Stimulated activated naive B cell treated with anti-CD40 and anti-IgM and Interleukin-4, amounts not matched to agents 10 μg/mL and 1 μg/mL and 100 μg/mL, for 72 hours (primary cell): ENCODE data around the gene CNBP.
"Not testable (repeated sequence)": the region's sequence is repeated elsewhere in the genome, so short reads cannot be mapped to it uniquely, and the experiment has no call there.

Experiments used
- ATAC-seq, 2 donors: fragments of 150-1000 bp; cut with Tn5 transposase; replicated peaks; 2 replicates each; pipeline ENCODE4 v1.10.0; 2021; ENCODE audit warnings: moderate library complexity in 1 of 2
- DNase-seq: peaks from one replicate; pipeline ENCODE4 v3.0.0; 2021
- H3K27ac Mint-ChIP-seq: one replicate; pipeline ENCODE4 v1.8.0; 2022; ENCODE audit warnings: mild to moderate bottlenecking, mixed read lengths
- H3K27me3 Mint-ChIP-seq, 2 donors: one replicate each; pipeline ENCODE4 v1.8.0; 2022; ENCODE audit warnings: mixed read lengths in 2 of 2
- H3K36me3 Mint-ChIP-seq, 2 donors: one replicate each; pipeline ENCODE4 v1.8.0; 2022; ENCODE audit warnings: mixed read lengths in 2 of 2, mild to moderate bottlenecking in 1 of 2
- H3K4me1 Mint-ChIP-seq, 2 donors: one replicate each; pipeline ENCODE4 v1.8.0; 2022; ENCODE audit warnings: mixed read lengths in 2 of 2, mild to moderate bottlenecking in 1 of 2
- H3K4me3 Mint-ChIP-seq, 2 donors: one replicate each; pipeline ENCODE4 v1.8.0; 2022; ENCODE audit warnings: mild to moderate bottlenecking in 2 of 2, mixed read lengths in 2 of 2, moderate library complexity in 1 of 2
- H3K9me3 Mint-ChIP-seq, 2 donors: one replicate each; pipeline ENCODE4 v1.8.0; 2022; ENCODE audit warnings: mixed read lengths in 2 of 2, mild to moderate bottlenecking in 1 of 2

CNBP gene

GRCh38 chr3:129183569-129184395 lies at the start of gene CNBP:
TSS of gene CNBP (minus strand) at chr3:129183896. CDS start at chr3:129171757, 12,139 bp downstream.
- peaks cover 10 to 41% of the 10 kb centered on the region in 2 donors for H3K4me1 Mint-ChIP-seq
- peak within 1 kb of the TSS; percentile 100 for H3K27ac Mint-ChIP-seq
- peak within 1 kb of the TSS; percentile 98 to 99 for H3K4me3 Mint-ChIP-seq
- DNase-seq (peak; percentile 91), ATAC-seq (peak; percentile 96 to 99)
- peaks cover 16 to 39% of the 10 kb centered on the region in 2 donors for H3K36me3 Mint-ChIP-seq
- no peaks in the 10 kb centered on the region for H3K9me3 Mint-ChIP-seq
- H3K27me3 Mint-ChIP-seq: no peaks in the 10 kb centered on the region

GRCh38 chr3:129231331-129232119 lies 47.8 kb upstream of the CNBP start:
- Mint-ChIP-seq H3K27ac (peak overlapping the region; percentile 16), H3K4me3 (no peak overlapping the region)
- no peak for ATAC-seq

GRCh38 chr3:129230311-129231019 lies 46.8 kb upstream of the CNBP start:
- DNase-seq (peak; percentile 21), ATAC-seq (peak; percentile 67 to 73)
- peak overlapping the region; percentile 89 for H3K27ac Mint-ChIP-seq
- H3K27me3 Mint-ChIP-seq: no peaks in the 10 kb centered on the region
- H3K9me3 Mint-ChIP-seq: no peaks in the 10 kb centered on the region
- H3K36me3 Mint-ChIP-seq: no peaks in the 10 kb centered on the region
- peaks cover 35 to 62% of the 10 kb centered on the region in 2 donors for H3K4me1 Mint-ChIP-seq
- no peak overlapping the region for H3K4me3 Mint-ChIP-seq

More at GRCh38 chr3:129231331-129232119, 47.8 kb upstream of the CNBP start:
- no peaks in the 10 kb centered on the region for H3K27me3 Mint-ChIP-seq
- H3K9me3 Mint-ChIP-seq: no peaks in the 10 kb centered on the region
- DNase-seq: no peak
- H3K4me1 Mint-ChIP-seq: peaks cover 38 to 66% of the 10 kb centered on the region in 2 donors
- no peaks in the 10 kb centered on the region for H3K36me3 Mint-ChIP-seq

GRCh38 chr3:129228891-129229585 lies 45.3 kb upstream of the CNBP start:
- Mint-ChIP-seq H3K9me3 (no peaks in the 10 kb centered on the region), H3K4me3 (no peak overlapping the region), H3K4me1 (peaks cover 33 to 53% of the 10 kb centered on the region in 2 donors), H3K36me3 (no peaks in the 10 kb centered on the region), H3K27ac (no peak overlapping the region), H3K27me3 (no peaks in the 10 kb centered on the region)
- DNase-seq: no peak
- no peak for ATAC-seq

- Mint-ChIP-seq H3K36me3 (no peaks in the 10 kb centered on the region), H3K4me1 (peaks cover 21 to 33% of the 10 kb centered on the region in 2 donors), H3K27me3 (no peaks in the 10 kb centered on the region), H3K27ac (no peak overlapping the region), H3K4me3 (no peak overlapping the region), H3K9me3 (no peaks in the 10 kb centered on the region)
- ATAC-seq (no peak), DNase-seq (no peak)
These were observed 42.7 kb upstream of the CNBP start for GRCh38 chr3:129226374-129226773.

GRCh38 chr3:129224984-129225393 lies 41.3 kb upstream of the CNBP start:
- Mint-ChIP-seq H3K36me3 (no peaks in the 10 kb centered on the region), H3K27me3 (no peaks in the 10 kb centered on the region), H3K27ac (peak overlapping the region; percentile 51), H3K4me3 (peak overlapping the region in 1 of 2 donors; percentile 48), H3K9me3 (no peaks in the 10 kb centered on the region), H3K4me1 (peaks cover 18 to 23% of the 10 kb centered on the region in 2 donors)
- DNase-seq (no peak), ATAC-seq (peak; percentile 52 to 60)

- not testable (repeated sequence) for H3K9me3 Mint-ChIP-seq, H3K27ac Mint-ChIP-seq, H3K36me3 Mint-ChIP-seq, H3K4me3 Mint-ChIP-seq, ATAC-seq, H3K27me3 Mint-ChIP-seq, DNase-seq
- peaks cover 13 to 19% of the 10 kb centered on the region in 2 donors for H3K4me1 Mint-ChIP-seq
These were observed 40.7 kb upstream of the CNBP start for GRCh38 chr3:129224387-129224786.

- H3K27ac Mint-ChIP-seq: no peak overlapping the region
- DNase-seq: no peak
- no peaks in the 10 kb centered on the region for H3K4me1 Mint-ChIP-seq
- no peak for ATAC-seq
- no peaks in the 10 kb centered on the region for H3K9me3 Mint-ChIP-seq
- peaks cover 4 to 6% of the 10 kb centered on the region in 2 donors for H3K27me3 Mint-ChIP-seq
- H3K36me3 Mint-ChIP-seq: no peaks in the 10 kb centered on the region
- H3K4me3 Mint-ChIP-seq: no peak overlapping the region
These were observed 35.0 kb upstream of the CNBP start for GRCh38 chr3:129218742-129219141.

GRCh38 chr3:129213238-129213637 lies 29.5 kb upstream of the CNBP start:
- DNase-seq: no peak
- H3K36me3 Mint-ChIP-seq: no peaks in the 10 kb centered on the region
- H3K27me3 Mint-ChIP-seq: peaks cover 0 to 4% of the 10 kb centered on the region in 2 donors
- no peak for ATAC-seq
- H3K9me3 Mint-ChIP-seq: no peaks in the 10 kb centered on the region
- H3K4me1 Mint-ChIP-seq: no peaks in the 10 kb centered on the region
- H3K4me3 Mint-ChIP-seq: no peak overlapping the region
- no peak overlapping the region for H3K27ac Mint-ChIP-seq

GRCh38 chr3:129211772-129212171 lies 28.1 kb upstream of the CNBP start:
- no peak for DNase-seq
- Mint-ChIP-seq H3K9me3 (no peaks in the 10 kb centered on the region), H3K27me3 (peaks cover 0 to 4% of the 10 kb centered on the region in 2 donors), H3K4me3 (no peak overlapping the region), H3K27ac (no peak overlapping the region), H3K4me1 (no peaks in the 10 kb centered on the region), H3K36me3 (no peaks in the 10 kb centered on the region)
- ATAC-seq: no peak

- no peak overlapping the region for H3K27ac Mint-ChIP-seq
- H3K36me3 Mint-ChIP-seq: no peaks in the 10 kb centered on the region
- H3K4me1 Mint-ChIP-seq: no peaks in the 10 kb centered on the region
- peaks cover 0 to 4% of the 10 kb centered on the region in 2 donors for H3K27me3 Mint-ChIP-seq
- no peak overlapping the region for H3K4me3 Mint-ChIP-seq
- no peaks in the 10 kb centered on the region for H3K9me3 Mint-ChIP-seq
- no peak for ATAC-seq
- no peak for DNase-seq
These were observed 27.6 kb upstream of the CNBP start for GRCh38 chr3:129211345-129211744.

- ATAC-seq (no peak), DNase-seq (no peak)
- H3K9me3 Mint-ChIP-seq: no peaks in the 10 kb centered on the region
- no peaks in the 10 kb centered on the region for H3K36me3 Mint-ChIP-seq
- H3K27ac Mint-ChIP-seq: no peak overlapping the region
- H3K4me1 Mint-ChIP-seq: no peaks in the 10 kb centered on the region
- no peak overlapping the region for H3K4me3 Mint-ChIP-seq
- H3K27me3 Mint-ChIP-seq: peaks cover 0 to 4% of the 10 kb centered on the region in 2 donors
These were observed 23.8 kb upstream of the CNBP start for GRCh38 chr3:129207479-129207878.

GRCh38 chr3:129205109-129205832 lies 21.6 kb upstream of the CNBP start:
- ATAC-seq: peak in 1 of 2 donors; percentile 45

More at GRCh38 chr3:129205109-129205832, 21.6 kb upstream of the CNBP start:
- H3K4me3 Mint-ChIP-seq: no peak overlapping the region
- no peaks in the 10 kb centered on the region for H3K4me1 Mint-ChIP-seq
- H3K36me3 Mint-ChIP-seq: no peaks in the 10 kb centered on the region
- no peak for DNase-seq
- no peaks in the 10 kb centered on the region for H3K9me3 Mint-ChIP-seq
- H3K27ac Mint-ChIP-seq: no peak overlapping the region
- H3K27me3 Mint-ChIP-seq: peaks cover 0 to 3% of the 10 kb centered on the region in 2 donors
